ENCODE data around the gene CLCNKA.
"Not testable (repeated sequence)": the region's sequence is repeated elsewhere in the genome, so short reads cannot be mapped to it uniquely, and the experiment has no call there.

CLCNKA gene

GRCh38 chr1:16021681-16022080 lies at the start of gene CLCNKA:
Gene CLCNKA, plus strand, starts transcription at chr1:16022036. Its CDS starts 584 bp downstream, at chr1:16022620.
- DNase-seq (ENCODE audit: extremely low spot score, insufficient read length, low read depth) (no peak), FAIRE-seq (no peak)

DNA sequence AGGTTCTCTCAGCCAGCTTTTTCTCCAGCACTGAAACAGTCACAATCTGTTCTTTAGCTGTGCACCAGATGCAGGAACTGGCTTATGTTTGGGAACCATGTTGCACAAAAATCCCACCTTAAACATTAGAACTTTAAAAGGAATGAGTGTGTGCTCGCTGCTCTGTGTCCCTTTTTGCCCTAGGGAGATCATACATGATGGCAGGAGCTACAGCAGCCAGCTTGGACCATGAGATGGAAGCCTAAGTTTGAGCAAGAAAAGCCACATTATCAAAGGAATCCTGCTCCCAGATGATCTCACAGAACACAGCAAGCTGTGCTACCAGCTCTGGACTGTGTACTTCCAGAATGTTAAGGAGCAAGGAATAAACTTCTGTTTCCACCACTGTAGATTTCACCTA lies 49.4 kb upstream of the CLCNKA start:
- no peak for DNase-seq (ENCODE audit: extremely low spot score, insufficient read length, low read depth)
- no peak for FAIRE-seq

DNA sequence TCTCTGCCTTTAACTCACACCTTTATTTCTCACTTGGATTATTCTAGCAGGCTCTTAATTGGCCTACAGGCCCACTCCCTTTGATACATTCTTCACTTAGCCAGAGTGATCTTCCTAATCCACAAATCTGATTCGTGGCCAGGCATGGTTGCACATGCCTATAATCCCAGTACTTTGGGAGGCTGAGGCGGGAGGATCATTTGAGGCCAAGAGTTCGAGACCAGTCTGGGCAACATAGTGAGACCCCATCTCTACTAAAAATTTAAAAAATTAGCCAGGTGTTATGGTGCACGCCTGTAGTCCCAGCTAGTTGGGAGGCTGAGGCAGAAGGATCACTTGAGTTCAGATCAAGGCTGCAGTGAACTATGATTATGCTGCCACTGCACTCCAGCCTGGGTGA lies 48.1 kb upstream of the CLCNKA start:
- FAIRE-seq: no peak
- DNase-seq (ENCODE audit: extremely low spot score, insufficient read length, low read depth): no peak

DNA sequence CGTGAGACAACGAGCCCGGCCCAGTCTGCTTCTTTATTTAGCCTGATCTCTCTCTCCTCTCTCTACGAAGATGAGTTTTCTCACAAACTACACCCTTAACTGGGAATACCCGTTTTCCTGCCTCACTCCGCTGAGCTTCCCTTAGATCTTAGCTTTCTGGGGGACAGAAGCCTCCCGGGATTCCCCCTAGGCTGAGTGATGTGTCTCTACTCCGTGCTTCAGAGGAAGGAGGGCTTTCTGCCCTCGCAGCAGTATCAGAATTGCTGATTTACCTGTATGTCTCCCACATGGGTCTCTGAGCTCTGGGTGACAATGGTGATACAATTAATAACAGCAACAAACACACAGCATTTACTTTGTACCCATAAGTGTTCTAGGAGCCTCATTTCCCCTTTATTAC lies 47.0 kb upstream of the CLCNKA start:
- DNase-seq (ENCODE audit: extremely low spot score, insufficient read length, low read depth): no peak
- no peak for FAIRE-seq

GRCh38 chr1:15975358-15975804 lies 46.5 kb upstream of the CLCNKA start:
- DNase-seq (ENCODE audit: extremely low spot score, insufficient read length, low read depth) (no peak), FAIRE-seq (no peak)

GRCh38 chr1:15975805-15976680 lies 45.8 kb upstream of the CLCNKA start, which contains the start of gene ZBTB17:
Gene ZBTB17, minus strand, starts transcription at chr1:15976101. Its CDS starts 27,606 bp downstream, at chr1:15948495.
- DNase-seq (ENCODE audit: extremely low spot score, insufficient read length, low read depth): peak; percentile 88
- FAIRE-seq: peak; percentile 90

DNA sequence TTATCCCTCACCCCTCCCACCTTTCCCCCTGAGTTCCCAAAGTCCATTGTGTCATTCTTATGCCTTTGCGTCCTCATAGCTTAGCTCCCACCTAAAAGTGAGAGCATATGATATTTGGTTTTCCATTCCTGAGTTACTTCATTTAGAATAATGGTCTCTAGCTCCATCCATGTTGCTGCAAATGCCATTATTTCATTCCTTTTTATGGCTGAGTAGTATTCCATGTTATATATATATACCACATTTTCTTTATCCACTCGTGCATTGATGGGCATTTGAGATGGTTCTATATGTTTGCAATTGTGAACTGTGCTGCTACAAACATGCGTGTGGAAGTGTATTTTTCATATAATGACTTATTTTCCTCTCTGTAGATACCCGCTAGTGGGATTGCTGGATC lies 43.9 kb upstream of the CLCNKA start:
- FAIRE-seq; DNase-seq (ENCODE audit: extremely low spot score, insufficient read length, low read depth): not testable (repeated sequence)

GRCh38 chr1:15981679-15982078 lies 40.2 kb upstream of the CLCNKA start:
- FAIRE-seq (no peak), DNase-seq (ENCODE audit: extremely low spot score, insufficient read length, low read depth) (no peak)

DNA sequence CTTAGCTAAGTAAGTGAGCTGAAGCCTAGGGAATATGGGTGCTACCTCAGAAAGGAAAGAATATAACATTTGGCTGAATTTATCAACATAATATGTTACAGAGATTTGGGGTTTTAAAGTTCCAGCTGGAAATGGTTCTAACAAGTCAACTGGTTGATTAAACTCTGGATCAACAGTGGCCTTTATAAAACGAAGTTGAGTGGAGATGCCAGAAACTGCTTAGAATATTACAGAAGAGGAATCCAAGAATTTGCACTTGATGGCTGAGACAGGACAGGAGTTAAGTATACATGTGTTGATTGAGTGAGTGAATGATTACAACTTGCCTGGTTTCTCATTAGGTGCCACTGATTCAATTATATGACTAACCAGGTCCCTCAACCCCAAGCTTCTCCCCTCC lies 38.6 kb upstream of the CLCNKA start:
- no peak for FAIRE-seq

GRCh38 chr1:15985611-15986297 lies 36.1 kb upstream of the CLCNKA start:
- DNase-seq (ENCODE audit: extremely low spot score, insufficient read length, low read depth): no peak
- FAIRE-seq: no peak

More for the DNA sequence above, 38.6 kb upstream of the CLCNKA start:
- DNase-seq (ENCODE audit: extremely low spot score, insufficient read length, low read depth): no peak

- FAIRE-seq: no peak
- no peak for DNase-seq (ENCODE audit: extremely low spot score, insufficient read length, low read depth)
Observed at GRCh38 chr1:15988856-15989736, 32.7 kb upstream of the CLCNKA start.

DNA sequence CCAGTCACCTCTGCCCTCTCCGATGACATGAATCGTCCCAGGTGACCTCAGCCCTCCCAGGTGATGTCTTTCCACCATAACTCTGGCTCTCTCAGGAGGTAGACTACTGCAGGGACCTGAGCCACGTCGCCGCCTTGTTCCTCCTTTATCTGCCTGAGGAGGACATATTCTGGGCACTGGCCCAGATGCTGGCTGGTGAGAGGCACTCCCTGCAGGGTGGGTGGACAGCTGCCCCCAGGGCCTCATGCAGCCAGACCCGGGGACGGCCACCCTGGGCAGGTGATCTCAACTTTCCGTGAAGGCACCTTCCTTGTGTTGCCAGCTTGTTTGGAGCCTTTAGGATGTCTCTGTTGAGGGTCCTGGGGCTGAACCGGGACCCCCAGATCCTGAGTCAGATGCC lies 32.1 kb upstream of the CLCNKA start:
- no peak for FAIRE-seq

GRCh38 chr1:15991427-15992186 lies 30.2 kb upstream of the CLCNKA start:
- no peak for FAIRE-seq
- no peak for DNase-seq (ENCODE audit: extremely low spot score, insufficient read length, low read depth)

More for the DNA sequence above, 32.1 kb upstream of the CLCNKA start:
- no peak for DNase-seq (ENCODE audit: extremely low spot score, insufficient read length, low read depth)

DNA sequence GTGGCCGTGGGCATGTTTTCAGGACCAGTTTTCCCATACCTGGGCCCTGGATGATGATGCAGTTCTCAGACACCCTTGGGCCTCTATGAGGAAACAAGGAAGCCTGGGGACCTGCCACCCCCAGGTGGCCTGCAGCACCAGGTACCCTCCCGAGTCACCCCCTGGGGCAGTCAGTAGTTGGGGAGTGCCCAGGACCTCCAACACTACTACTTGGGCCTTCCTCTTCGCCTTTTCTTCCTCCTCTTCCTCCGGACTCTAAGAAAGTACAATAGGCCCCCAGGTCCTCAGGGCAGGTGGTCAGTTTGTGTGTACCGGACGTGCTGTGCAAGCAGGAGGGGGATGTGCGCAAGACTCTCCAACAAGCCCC lies 29.7 kb upstream of the CLCNKA start:
- no peak for DNase-seq (ENCODE audit: extremely low spot score, insufficient read length, low read depth)
- no peak for FAIRE-seq

DNA sequence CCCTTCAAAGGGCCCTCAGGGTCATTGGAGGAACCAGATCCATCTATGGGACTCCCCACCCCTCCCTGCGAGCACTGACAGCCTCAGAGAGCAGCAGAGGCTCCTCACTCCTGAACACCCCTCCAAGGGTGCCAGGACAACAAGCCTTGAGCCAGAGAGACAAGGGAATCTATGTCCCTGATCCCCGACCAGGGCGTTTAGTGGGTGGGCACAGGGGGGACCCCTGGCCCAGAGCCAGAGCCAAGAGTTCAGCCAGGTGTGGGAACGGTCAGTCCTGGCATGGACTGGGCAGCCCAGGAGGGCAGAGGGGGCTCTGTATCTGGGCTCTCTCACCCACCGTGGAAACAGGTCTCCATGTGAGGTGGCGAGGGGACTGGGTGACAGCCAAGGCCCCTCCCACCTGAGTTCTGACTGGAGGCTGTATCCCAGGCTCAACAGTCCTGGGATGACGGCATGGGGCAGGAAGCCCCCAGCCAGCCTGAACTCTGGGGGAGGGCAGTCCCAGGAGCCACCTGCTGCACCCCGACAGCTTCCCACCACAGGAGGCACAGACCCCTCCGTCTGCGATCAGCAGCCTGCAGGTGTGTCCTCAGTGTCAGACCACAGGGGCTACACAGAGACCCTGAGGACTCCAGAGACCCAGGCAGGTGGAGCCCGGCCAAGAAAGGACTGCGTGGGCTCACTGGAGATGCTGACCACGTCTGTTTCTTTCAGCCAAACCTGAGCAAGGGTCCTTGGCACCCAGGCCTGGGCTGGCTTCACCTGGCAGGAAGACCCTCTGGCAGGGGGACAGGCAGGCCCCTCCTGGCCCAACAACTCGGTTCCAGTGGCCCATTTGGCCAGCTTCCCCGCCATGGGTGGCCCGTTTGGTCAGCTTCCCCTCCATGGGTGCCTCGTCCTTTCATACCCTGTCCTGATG lies 29.0 kb upstream of the CLCNKA start:
- DNase-seq (ENCODE audit: extremely low spot score, insufficient read length, low read depth) (no peak), FAIRE-seq (no peak)

DNA sequence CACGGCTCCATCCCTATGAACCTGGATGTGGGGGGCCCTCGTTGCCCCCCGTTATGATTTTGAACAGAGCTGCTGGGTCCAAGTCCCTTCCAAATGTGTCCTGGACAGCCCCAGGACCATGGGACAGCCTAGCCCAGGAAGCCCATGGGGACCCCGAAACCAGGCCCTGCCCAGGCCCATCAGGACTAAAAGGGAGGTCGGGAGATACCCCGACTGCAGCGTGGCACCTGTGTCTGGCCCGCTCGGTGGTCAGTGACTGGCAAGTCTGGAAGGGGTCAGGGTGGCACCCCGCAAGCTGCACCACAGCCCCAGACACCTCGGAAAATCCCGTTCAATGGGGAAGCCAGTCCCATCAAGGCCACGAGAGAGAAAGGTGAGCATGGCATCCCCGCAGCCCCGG lies 28.2 kb upstream of the CLCNKA start:
- FAIRE-seq (no peak), DNase-seq (ENCODE audit: extremely low spot score, insufficient read length, low read depth) (no peak)

DNA sequence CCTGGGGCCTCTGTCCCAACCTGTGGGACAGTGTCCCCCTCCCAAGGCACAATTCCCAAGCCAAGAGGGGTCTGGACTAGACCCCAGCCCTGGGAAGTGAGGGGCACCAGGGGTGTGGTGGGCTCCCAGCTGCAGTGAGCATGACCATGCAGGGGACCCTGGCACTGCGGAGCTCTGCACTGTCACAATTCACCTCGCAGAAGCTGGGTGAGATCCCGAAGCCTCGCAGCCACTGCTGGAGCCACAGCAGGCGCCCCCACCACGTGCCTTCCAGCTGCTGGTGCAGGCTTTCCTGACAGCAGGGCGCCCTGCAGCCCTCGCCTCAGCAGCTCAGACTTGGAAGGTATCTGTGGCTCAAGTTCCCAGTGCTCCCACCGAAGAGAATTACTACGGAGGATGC lies 27.8 kb upstream of the CLCNKA start:
- DNase-seq (ENCODE audit: extremely low spot score, insufficient read length, low read depth) (no peak), FAIRE-seq (no peak)

DNA sequence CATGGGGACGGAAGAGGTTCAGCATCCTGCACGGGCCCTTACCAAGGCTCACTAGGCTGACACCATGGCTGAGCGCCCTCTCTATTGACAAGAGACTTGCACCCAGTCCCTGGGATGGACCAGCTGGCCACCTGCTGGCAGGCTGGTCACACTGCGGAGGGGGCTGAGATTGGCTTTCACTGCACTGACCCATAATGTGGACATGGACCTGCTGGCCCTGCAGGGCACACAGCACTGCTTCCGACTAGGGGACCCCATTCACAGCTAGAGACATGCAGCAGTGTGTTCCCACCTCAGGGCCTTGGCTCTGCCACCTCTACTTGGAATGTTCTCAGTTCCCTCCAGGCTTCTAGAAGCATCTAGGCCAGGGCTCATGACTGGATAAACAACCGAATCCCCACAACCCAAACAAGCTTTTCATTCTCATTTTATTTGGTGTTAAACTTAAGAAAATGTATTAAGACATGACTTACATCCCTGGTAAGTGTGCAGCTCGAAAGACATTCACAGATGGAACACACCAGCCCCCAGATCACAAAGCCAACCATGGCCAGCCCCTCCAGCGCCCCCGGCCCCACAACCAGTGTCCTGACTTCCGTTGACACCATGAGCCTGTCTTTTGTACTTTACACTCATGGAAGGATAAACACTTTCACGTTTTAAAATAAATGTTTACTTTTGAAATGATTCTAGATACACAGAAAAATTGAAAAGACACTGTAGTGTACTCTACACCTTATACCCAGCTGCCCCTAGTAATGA lies 27.1 kb upstream of the CLCNKA start:
- DNase-seq (ENCODE audit: extremely low spot score, insufficient read length, low read depth): no peak
- FAIRE-seq: peak; percentile 52
